ENCODE data around the gene PRR14L.
"Not testable (repeated sequence)": the region's sequence is repeated elsewhere in the genome, so short reads cannot be mapped to it uniquely, and the experiment has no call there.

- not testable (repeated sequence) for TF ChIP-seq CTCF, POLR2A (IDR thresholded peaks at IDR 0.05)
Observed at GRCh38 chr22:31660860-31661341, 89.0 kb downstream of the PRR14L start.

Data from testis (tissue), 2 donors.